Measurements from ENCODE around the gene CRELD1.

CRELD1 gene

DNA sequence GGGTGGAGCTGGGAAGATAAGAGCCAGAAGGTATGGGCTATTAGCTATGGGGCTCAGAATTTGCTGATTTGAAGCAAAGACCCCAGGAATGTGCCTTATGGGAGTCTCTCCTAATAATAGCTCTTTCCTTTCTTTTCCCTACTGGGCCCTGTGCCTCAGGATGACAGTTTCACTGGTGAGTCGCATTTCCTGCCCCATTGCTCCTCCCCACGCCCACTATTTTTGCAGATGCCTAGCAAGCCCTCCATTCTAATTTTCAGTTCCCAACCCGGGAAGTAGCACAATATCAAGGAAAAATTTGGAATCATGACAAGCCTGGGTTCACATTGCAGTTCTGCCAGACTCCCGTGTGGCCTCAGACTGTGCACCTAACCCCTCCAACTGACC lies 30.4 kb upstream of the CRELD1 start:
- DNase-seq (ENCODE audit: low read depth, low spot score), result no peak

DNA sequence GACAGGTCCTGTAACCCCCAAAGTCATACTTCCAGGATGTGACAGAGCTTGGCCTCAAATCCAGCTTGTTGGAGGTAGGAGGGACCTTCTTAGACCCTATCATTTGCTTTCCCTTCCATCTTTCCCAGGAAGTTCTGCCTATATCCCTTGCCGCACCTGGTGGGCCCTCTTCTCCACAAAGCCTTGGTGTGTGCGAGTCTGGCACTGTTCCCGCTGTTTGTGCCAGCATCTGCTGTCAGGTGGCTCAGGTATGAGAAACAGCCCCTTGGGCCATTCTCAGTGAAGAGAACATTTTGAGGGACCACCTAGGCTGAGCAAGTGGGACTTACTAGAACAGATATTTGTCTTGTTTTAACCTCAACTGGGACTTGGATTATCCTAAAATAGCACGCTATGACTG lies 29.7 kb upstream of the CRELD1 start:
- DNase-seq (ENCODE audit: low read depth, low spot score), result no peak

DNA sequence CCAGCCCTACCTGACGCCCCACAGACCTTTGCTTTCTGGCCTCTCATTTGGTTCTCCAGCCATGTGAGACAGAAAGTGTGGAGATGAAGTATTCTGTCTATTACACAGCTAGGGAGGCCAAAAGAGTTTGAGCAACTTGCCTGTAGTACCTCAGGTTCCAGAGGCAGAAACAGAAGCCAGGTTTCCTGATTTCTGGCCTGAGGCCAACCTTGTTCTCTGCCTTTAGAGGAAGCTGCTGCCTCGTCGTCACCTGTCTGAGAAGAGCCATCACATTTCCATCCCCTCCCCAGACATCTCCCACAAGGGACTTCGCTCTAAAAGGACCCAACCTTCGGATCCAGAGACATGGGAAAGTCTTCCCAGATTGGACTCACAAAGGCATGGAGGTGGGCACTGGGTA lies 27.2 kb upstream of the CRELD1 start:
- no peak for DNase-seq (ENCODE audit: low read depth, low spot score)

DNA sequence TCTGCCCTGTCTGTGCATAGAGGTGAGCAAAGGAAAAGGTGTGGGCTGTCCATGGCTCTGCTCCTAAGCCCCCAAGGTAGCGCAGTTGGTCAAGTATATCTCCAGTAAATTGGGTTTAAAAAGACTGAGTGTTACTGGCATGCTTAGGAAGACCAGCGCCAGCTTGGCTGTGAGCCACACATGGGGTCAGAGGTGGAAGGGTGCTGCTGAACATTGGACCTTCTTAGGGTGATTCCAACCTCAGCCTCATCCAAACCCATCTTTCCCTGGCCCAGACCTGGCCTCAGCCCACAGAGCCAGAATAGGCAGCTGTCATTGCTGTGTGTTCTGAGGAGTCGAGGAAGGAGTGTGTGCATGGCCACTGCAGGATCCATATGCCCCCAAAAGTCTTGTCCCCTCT lies 25.3 kb upstream of the CRELD1 start:
- no peak for DNase-seq (ENCODE audit: low read depth, low spot score)

DNA sequence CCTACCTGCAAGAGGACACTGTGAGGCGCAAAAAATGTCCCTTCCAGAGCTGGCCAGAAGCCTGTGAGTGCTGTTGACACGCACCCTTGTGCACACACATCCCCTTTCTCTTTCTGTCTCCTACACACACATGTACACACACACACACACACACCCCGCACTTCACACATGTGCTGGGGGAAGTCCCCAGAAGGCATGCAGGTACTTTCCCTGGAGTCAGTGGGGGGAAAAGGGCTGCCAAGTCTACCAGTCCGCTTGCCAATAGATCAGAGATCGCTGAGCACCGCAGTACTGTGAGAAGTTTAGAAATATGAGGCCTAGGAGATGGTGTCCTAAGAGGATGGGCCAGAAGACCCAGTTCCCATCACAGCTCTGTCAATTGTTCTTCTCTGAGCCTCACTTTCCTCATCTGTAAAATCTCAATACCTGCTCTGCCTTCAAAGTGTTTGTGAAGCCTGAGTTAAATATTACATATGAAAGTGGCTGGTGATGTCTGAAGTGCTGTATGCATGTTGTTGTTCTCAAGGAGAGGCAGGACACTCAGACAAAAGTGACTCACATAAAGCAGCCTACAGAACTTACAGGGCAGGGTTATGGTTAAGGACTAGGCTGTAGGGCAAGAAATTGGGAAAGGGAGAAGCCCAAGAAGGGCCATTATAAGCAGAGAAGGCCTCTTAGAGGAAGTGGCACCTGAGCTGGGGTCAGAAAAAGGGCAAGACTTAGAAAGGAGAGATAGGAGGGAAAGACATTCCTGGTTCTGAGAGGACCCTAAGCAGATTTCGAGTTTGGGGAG lies 24.2 kb upstream of the CRELD1 start:
- no peak for DNase-seq (ENCODE audit: low read depth, low spot score)

DNA sequence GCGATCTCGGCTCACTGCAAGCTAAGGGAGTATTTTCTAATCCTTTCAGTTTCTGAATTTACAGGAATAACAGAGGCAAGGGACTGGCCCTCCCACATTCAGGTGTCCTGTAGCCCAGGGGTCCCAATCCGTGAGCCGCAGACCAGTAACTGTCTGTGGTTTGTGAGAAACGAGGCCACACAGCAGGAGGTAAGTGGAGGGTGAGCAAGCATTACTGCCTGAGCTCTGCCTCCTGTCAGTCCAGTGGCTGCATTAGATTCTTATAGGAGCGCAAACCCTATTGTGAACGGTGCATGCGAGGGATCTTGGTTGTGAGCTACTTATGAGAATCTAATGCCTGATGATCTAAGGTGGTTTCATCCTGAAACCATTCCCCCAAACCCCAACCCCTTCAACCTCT lies 21.8 kb upstream of the CRELD1 start:
- no peak for DNase-seq (ENCODE audit: low read depth, low spot score)

DNA sequence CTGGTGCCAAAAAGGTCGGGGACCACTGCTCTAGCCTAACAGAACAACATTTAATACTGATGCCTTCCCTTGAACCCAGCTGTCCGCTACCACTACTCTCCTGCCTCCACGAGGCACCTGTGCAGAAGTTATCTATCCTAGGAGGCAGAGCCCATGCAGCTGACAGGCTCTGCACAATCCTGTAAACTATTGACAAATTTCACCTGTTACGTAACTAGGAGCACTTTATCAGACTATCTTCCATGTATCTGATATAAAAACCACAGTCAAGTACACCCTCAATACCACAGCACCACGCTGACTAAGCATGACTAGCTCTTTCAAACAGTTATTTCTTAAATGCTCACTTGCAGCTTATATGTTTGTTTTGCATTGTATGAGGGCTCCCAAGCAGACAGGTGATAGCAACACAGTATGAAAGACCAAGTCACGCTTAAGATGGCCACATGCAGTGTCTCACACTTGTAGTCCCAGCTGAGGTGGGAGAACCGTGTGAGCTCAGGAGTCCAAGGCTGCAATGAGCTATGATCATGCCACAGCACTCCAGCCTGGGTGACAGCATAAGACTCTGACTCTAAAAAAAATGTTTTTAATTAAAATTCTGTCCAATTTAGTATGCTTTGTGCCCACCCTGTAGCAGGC lies 21.2 kb upstream of the CRELD1 start:
- DNase-seq (ENCODE audit: low read depth, low spot score), result no peak

DNA sequence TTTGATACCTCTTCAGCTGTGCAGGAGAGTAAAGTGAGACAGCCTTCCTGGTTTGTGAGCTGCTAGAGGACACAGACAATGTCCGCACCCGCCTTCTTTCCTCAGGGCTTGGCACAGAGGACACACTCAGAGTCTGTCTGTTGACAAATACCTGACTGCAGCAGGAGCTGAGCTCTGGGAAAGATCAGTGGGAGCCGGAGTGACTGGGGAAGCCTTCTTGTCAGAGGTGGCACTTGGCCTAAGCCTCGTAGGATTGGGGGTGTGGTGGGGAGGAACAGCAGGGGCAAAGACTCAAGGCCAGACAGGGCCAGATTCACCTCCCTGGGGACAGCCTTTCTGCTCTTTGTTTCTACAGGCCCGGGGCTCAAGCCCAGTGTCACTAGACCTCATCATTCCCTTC lies 20.0 kb upstream of the CRELD1 start:
- no peak for DNase-seq (ENCODE audit: low read depth, low spot score)

DNA sequence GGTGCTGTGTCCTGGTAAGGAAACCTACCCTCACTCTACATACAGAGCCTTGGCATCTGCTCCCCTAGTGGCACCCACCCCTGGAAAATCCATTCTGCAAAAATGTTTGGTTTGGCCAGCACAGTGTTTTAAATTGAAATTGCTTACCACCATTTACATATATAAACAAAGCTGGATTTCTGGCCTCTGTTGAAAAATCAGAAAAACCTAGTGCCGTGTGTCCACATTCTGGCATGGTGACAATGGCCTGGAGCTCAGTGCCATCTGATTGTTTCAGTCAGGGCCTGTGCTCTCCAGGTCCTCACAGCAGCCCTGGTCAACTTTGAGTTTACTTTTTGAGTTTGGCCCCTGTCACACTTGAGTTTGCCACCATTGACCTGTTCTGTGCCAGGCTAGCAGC lies 19.6 kb upstream of the CRELD1 start:
- DNase-seq (ENCODE audit: low read depth, low spot score), result no peak

DNA sequence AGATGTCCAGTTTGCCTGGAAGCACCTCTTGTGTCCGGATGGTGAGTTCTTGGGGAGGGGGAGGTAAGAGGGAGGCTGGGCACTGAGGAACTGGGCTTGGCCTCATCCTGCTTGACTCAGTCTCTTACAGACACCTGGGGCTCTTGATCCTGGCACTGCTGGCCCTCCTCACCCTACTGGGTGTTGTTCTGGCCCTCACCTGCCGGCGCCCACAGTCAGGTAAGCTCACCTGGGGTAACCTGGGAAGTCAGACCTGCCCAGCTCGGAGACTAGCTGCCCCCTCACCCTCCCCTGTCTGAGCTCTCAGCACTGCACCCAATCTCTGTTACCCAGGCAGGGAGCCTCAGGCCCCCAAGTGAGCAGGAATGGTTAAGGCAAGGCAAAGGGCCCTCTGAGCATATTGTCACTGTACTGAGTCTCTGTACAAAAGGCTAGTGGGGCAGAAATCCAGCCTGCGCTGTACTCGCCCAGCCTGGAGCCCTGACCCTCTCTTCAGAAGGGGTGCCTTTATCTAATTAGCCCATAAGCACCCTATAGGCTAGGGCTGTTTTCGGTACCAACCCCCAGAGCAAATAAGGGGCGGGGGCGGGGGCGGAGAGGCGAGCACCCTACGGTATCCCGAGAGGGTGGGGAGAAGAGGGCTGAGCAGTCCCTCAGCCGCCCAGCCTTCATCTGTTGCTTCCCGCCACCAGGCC lies 18.9 kb upstream of the CRELD1 start:
- DNase-seq (ENCODE audit: low read depth, low spot score), result no peak

DNA sequence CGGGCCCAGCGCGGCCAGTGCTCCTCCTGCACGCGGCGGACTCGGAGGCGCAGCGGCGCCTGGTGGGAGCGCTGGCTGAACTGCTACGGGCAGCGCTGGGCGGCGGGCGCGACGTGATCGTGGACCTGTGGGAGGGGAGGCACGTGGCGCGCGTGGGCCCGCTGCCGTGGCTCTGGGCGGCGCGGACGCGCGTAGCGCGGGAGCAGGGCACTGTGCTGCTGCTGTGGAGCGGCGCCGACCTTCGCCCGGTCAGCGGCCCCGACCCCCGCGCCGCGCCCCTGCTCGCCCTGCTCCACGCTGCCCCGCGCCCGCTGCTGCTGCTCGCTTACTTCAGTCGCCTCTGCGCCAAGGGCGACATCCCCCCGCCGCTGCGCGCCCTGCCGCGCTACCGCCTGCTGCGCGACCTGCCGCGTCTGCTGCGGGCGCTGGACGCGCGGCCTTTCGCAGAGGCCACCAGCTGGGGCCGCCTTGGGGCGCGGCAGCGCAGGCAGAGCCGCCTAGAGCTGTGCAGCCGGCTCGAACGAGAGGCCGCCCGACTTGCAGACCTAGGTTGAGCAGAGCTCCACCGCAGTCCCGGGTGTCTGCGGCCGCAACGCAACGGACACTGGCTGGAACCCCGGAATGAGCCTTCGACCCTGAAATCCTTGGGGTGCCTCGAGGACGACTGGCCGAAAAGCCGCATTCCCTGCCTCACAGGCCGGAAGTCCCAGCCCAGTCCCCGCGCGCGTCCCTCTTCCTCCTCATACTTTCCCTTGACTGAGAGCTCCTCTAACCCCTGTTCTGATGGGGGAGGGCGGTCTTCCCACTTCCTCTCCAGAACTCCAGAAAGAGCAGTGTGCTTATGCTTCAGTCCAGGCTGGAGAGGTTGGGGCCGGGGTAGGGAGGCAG lies 18.1 kb upstream of the CRELD1 start:
- no peak for DNase-seq (ENCODE audit: low read depth, low spot score)

DNA sequence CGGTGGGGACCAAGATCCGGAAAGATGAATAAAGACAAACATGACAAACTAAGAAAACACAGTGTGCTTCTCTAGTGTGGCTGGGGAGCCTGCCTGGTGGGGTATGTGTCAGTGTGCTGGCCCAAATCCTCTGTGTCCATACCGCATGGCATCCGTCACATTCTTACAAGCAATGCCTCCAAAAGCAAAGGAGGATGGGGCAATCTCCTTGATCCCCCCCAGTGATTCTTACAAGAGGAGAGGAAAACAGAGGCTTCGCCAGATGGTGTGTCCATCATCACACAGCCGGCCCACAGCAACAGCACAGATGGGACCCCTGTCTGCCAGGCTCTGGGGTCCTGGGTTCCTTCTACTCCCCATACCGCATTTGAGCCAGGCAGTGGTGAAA lies 17.3 kb upstream of the CRELD1 start:
- no peak for DNase-seq (ENCODE audit: low read depth, low spot score)

DNA sequence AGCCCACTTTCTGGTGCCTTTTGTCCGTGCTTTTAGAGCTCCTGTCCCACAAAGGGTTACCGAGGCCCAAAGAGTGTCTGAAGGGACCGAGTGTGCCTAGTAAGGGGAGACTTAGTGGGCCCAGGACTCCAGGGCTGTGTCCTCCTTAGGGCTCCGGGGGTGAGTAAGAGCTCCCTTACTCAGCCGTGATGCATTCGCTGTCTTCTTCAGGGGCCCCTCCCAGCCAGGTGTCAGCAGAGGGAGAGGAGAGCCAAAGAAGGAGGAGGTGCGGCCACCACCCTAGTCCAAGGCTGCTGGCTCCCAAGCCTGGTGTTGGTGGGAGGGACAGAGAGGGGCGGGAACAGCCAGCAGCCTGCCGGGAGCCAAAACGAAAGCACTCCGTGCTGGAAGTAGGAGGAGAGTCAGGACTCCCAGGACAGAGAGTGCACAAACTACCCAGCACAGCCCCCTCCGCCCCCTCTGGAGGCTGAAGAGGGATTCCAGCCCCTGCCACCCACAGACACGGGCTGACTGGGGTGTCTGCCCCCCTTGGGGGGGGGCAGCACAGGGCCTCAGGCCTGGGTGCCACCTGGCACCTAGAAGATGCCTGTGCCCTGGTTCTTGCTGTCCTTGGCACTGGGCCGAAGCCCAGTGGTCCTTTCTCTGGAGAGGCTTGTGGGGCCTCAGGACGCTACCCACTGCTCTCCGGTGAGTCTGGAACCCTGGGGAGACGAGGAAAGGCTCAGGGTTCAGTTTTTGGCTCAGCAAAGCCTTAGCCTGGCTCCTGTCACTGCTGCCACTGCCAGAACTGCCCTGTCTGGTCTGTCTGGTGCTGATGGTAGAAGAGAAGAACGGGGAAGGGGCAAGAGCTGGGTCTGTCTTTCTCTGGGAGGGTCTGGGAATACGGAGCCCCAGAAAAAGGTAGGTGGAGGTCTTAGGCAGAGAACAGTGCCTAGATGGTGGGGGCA lies 16.6 kb upstream of the CRELD1 start, which contains the start of gene IL17RC:
IL17RC (plus strand) TSS at position 365 of the 947 bp plus-strand sequence; CDS start at position 583, 218 bp downstream.
- DNase-seq (ENCODE audit: low read depth, low spot score), result no peak

DNA sequence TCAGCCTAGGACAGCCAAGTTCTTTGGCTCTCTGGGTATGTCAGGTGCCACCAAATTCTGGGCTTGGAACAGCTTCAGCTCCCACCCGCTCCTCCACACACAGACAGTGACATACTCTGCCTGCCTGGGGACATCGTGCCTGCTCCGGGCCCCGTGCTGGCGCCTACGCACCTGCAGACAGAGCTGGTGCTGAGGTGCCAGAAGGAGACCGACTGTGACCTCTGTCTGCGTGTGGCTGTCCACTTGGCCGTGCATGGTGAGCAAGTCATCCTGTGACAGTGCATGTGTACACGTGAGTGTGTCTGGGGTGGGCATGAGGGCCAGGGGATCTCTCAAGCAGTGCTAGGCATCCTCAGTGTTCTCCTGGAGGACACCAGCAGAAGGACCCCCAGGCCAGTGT lies 15.8 kb upstream of the CRELD1 start:
- no peak for DNase-seq (ENCODE audit: low read depth, low spot score)

DNA sequence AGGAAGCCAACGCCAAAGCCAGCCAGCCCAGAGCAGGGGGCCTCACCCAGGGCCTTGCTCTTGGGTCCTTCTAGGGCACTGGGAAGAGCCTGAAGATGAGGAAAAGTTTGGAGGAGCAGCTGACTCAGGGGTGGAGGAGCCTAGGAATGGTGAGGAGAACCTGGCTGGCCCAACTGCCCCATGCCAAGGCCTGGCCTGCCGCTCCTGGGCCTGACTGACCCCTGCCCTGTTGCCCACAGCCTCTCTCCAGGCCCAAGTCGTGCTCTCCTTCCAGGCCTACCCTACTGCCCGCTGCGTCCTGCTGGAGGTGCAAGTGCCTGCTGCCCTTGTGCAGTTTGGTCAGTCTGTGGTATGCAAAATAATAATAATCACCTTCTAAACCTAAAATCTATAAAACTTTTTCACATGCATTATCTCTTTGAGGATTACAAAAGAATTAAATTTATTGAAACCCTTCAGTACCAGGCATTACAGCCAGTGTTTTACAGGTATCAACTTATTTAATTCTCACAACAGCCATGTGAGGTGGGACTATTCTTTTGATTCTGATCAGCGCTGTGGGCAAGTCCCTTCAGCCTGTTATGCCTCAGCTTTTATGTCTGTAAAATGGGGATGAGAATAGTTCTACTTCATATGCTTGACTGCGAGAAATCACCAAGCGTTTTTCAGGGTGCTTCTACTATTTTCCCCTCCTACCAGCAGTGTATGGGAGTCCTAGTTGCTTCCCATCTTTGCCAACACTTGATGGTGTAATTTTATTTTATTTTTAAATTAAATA lies 15.2 kb upstream of the CRELD1 start:
- no peak for DNase-seq (ENCODE audit: low read depth, low spot score)

DNA sequence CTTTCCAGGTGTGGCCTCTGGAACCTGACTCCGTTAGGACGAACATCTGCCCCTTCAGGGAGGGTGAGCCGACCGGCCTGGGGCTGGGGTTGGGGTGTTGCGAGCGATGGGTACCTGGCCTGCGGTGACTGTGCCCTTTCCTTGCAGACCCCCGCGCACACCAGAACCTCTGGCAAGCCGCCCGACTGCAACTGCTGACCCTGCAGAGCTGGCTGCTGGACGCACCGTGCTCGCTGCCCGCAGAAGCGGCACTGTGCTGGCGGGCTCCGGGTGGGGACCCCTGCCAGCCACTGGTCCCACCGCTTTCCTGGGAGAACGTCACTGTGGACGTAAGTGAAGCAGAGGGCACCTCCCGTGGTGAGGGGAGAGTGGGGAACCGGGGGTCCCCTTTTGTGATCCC lies 5.5 kb upstream of the CRELD1 start:
- no peak for DNase-seq (ENCODE audit: low read depth, low spot score)

DNA sequence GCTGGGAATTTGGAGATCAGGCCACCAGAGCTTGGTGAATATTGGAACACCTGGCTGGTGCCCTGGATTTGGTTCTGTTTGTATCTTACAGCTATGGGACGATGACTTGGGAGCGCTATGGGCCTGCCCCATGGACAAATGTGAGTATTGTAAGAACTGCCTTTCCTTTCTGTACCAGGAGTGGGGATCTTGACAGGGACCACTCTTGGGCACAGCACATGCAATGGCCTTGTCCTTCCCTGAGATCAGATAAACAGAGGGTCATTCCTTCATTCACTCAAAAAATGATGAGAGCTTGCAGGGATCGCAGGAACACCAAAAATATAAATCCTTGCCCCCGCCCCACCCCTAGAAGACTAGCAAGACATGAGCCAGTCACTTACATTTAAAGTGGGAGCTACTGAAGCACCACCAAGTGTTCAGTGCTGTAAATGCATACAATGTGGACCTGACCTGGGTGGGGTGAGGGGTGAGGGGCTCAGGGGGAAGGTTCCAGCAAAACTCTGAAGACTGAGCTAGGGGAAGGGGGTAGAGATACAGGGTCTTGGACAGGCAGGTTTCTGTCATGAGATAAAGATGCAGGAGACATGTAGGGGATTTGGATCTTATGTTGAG lies 2.7 kb upstream of the CRELD1 start:
- no peak for DNase-seq (ENCODE audit: low read depth, low spot score)

DNA sequence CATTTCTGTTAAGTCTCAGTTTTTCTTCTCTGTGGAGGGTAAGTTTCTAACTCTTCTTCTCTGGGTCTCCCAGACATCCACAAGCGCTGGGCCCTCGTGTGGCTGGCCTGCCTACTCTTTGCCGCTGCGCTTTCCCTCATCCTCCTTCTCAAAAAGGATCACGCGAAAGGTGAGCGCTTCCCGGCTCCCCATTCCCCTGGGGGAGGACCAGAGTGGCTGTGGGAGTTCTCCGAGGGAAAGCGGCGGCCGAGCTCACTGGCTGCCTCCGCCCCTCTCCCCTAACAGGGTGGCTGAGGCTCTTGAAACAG lies 1.1 kb upstream of the CRELD1 start:
- no peak for DNase-seq (ENCODE audit: low read depth, low spot score)

DNA sequence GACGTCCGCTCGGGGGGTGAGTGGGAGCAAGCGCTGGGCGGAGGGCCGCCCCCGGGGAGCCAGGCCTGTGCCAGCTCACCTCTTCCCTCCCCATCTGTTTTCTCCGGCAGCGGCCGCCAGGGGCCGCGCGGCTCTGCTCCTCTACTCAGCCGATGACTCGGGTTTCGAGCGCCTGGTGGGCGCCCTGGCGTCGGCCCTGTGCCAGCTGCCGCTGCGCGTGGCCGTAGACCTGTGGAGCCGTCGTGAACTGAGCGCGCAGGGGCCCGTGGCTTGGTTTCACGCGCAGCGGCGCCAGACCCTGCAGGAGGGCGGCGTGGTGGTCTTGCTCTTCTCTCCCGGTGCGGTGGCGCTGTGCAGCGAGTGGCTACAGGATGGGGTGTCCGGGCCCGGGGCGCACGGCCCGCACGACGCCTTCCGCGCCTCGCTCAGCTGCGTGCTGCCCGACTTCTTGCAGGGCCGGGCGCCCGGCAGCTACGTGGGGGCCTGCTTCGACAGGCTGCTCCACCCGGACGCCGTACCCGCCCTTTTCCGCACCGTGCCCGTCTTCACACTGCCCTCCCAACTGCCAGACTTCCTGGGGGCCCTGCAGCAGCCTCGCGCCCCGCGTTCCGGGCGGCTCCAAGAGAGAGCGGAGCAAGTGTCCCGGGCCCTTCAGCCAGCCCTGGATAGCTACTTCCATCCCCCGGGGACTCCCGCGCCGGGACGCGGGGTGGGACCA lies 632 bp upstream of the CRELD1 start:
- DNase-seq (ENCODE audit: low read depth, low spot score), result no peak
